IMR-90 (cell line): Measurements from ENCODE around the gene LIMS2. TPM values are rescaled to one million over a fixed set of nuclear protein-coding genes. Genes with fewer than 3 reads are reported as not detected.
A peak's percentile ranks its signal among the peaks of the same experiment; 100 is the strongest.

Experiments used
- ATAC-seq: fragments of 200-7000 bp; cut with Tn5 transposase; 2 replicates; pipeline ENCODE4 v1.9.1; 2020; ENCODE audit warnings: low read depth, mild to moderate bottlenecking, moderate library complexity
- Bru-seq: library from RNA; stranded (reverse); fragments of 400-500 nt; gene quantifications from one replicate; lab custom pipeline; 2021; lab: Mats Ljungman, UMichigan
- BruChase-seq, 2 experiments: library from RNA; stranded (reverse); fragments of 400-500 nt; gene quantifications; one replicate each; lab custom pipeline; 2021; lab: Mats Ljungman, UMichigan
- BruUV-seq: library from RNA; stranded (reverse); fragments of 400-500 nt; replicated peaks from 2 replicates; lab custom pipeline; 2021; lab: Mats Ljungman, UMichigan
- CTCF ChIA-PET: fragments of 300-600 bp; formaldehyde crosslinking; extraction: SDS; loops from one replicate; lab custom pipeline; 2021; ENCODE audit warnings: antibody characterized with exemption; lab: Yijun Ruan, JAX
- POLR2A ChIA-PET: fragments of 300-600 bp; sonication (Branson Sonifier 250); formaldehyde crosslinking; loops from one replicate; lab custom pipeline; 2022; ENCODE audit warnings: antibody characterized with exemption; ENCODE audit not compliant: unreplicated experiment; lab: Charles Lee
- DNase-seq: peaks from one replicate; pipeline ENCODE4 v3.0.0; 2013
- H2AFZ ChIP-seq: replicated peaks from 2 replicates; pipeline ENCODE3; 2013; ENCODE audit warnings: low read length, mild to moderate bottlenecking; ENCODE audit not compliant: poor library complexity
- H2AK5ac ChIP-seq: 2 replicates; pipeline ENCODE4 v1.6.1; 2013; ENCODE audit warnings: low read depth, low read length, inconsistent platforms
- H2AK9ac ChIP-seq: replicated peaks from 2 replicates; pipeline ENCODE3; 2013; ENCODE audit warnings: mild to moderate bottlenecking, low read depth, low read length, moderate library complexity; ENCODE audit not compliant: poor library complexity
- H2BK120ac ChIP-seq: 2 replicates; pipeline ENCODE4 v1.6.1; 2013; ENCODE audit warnings: low read depth, low read length, inconsistent platforms
- H2BK15ac ChIP-seq: 3 replicates; pipeline ENCODE4 v1.6.1; 2013; ENCODE audit warnings: low read depth, low read length, inconsistent platforms
- H2BK20ac ChIP-seq: 2 replicates; pipeline ENCODE4 v1.6.1; 2013; ENCODE audit warnings: low read depth, mild to moderate bottlenecking, inconsistent platforms, low read length, moderate library complexity
- H2BK5ac ChIP-seq: 2 replicates; pipeline ENCODE4 v1.6.1; 2013; ENCODE audit warnings: mild to moderate bottlenecking, low read depth, low read length, inconsistent platforms; ENCODE audit not compliant: poor library complexity, severe bottlenecking
- H3K14ac ChIP-seq: replicated peaks from 2 replicates; pipeline ENCODE4 v1.6.1; 2013; ENCODE audit warnings: low read depth, low read length, inconsistent platforms
- H3K18ac ChIP-seq: 2 replicates; pipeline ENCODE4 v1.6.1; 2013; ENCODE audit warnings: low read depth, low read length, control low read depth
- H3K23ac ChIP-seq: 2 replicates; pipeline ENCODE4 v1.6.1; 2013; ENCODE audit warnings: low read depth, low read length, inconsistent platforms
- H3K27ac ChIP-seq: 2 replicates; pipeline ENCODE4 v1.5.1; 2013; ENCODE audit warnings: mild to moderate bottlenecking, control low read depth, low read length; ENCODE audit not compliant: insufficient read depth
- H3K27me3 ChIP-seq: 2 replicates; pipeline ENCODE4 v1.6.1; 2013; ENCODE audit warnings: low read length; ENCODE audit not compliant: control insufficient read depth, insufficient read depth
- H3K36me3 ChIP-seq: 2 replicates; pipeline ENCODE4 v1.6.1; 2013; ENCODE audit warnings: low read length, mixed read lengths; ENCODE audit not compliant: control insufficient read depth, insufficient read depth
- H3K4ac ChIP-seq: 2 replicates; pipeline ENCODE4 v1.6.1; 2013; ENCODE audit warnings: low read depth, low read length, inconsistent platforms
- H3K4me1 ChIP-seq: 2 replicates; pipeline ENCODE4 v1.6.1; 2013; ENCODE audit warnings: low read length, mixed read lengths; ENCODE audit not compliant: control insufficient read depth, insufficient read depth
- H3K4me2 ChIP-seq: 2 replicates; pipeline ENCODE4 v1.6.1; 2013; ENCODE audit warnings: low read depth, mild to moderate bottlenecking, control low read depth, low read length, moderate library complexity
- H3K4me3 ChIP-seq: 2 replicates; pipeline ENCODE4 v1.5.1; 2013; ENCODE audit warnings: low read depth, mild to moderate bottlenecking, control low read depth, low read length, moderate library complexity; ENCODE audit not compliant: insufficient read depth
- H3K56ac ChIP-seq: 2 replicates; pipeline ENCODE4 v1.6.1; 2013; ENCODE audit warnings: low read length, inconsistent platforms; ENCODE audit not compliant: insufficient read depth; ENCODE audit errors: extremely low read depth
- H3K79me1 ChIP-seq, 2 experiments: 2 replicates each; pipeline ENCODE4 v1.6.1; 2013; ENCODE audit warnings: low read length in 2 of 2, inconsistent platforms in 1 of 2, low read depth in 1 of 2
- H3K9ac ChIP-seq: 2 replicates; pipeline ENCODE4 v1.6.1; 2013; ENCODE audit warnings: low read depth, low read length, control low read depth
- H3K9me1 ChIP-seq: 2 replicates; pipeline ENCODE4 v1.6.1; 2013; ENCODE audit warnings: low read length, inconsistent platforms; ENCODE audit not compliant: insufficient read depth
- H3K9me3 ChIP-seq: 2 replicates; pipeline ENCODE4 v1.6.1; 2013; ENCODE audit warnings: low read length; ENCODE audit not compliant: control insufficient read depth, insufficient read depth
- H4K20me1 ChIP-seq: 2 replicates; pipeline ENCODE4 v1.6.1; 2013; ENCODE audit warnings: low read length, inconsistent platforms; ENCODE audit not compliant: insufficient read depth
- H4K5ac ChIP-seq: 2 replicates; pipeline ENCODE4 v1.6.1; 2013; ENCODE audit warnings: mild to moderate bottlenecking, low read depth, low read length, control low read depth
- H4K8ac ChIP-seq, 2 experiments: 2 replicates each; pipeline ENCODE4 v1.6.1; 2013; ENCODE audit warnings: low read depth in 2 of 2, low read length in 2 of 2, control low read depth in 1 of 2, inconsistent platforms in 1 of 2
- H4K91ac ChIP-seq: 2 replicates; pipeline ENCODE4 v1.6.1; 2013; ENCODE audit warnings: low read depth, low read length, inconsistent platforms; ENCODE audit not compliant: insufficient read depth
- BHLHE40 ChIP-seq: fragments of 150-350 bp; IDR thresholded peaks from 2 replicates; pipeline ENCODE4 v1.6.1; 2016; ENCODE audit warnings: mild to moderate bottlenecking, low read depth, low read length
- CTCF ChIP-seq: conservative IDR thresholded peaks from 2 replicates; pipeline ENCODE4 v1.5.1; 2012; ENCODE audit warnings: mild to moderate bottlenecking, low read depth, low read length, improper control_type of control experiment
- MAZ ChIP-seq: IDR thresholded peaks from 2 replicates; pipeline ENCODE4 v1.6.1; 2012; ENCODE audit warnings: low read depth, mild to moderate bottlenecking, low read length, improper control_type of control experiment, moderate library complexity, borderline replicate concordance
- RAD21 ChIP-seq: IDR thresholded peaks from 2 replicates; pipeline ENCODE4 v1.6.1; 2012; ENCODE audit warnings: low read length, improper control_type of control experiment
- RFX5 ChIP-seq: IDR thresholded peaks from 2 replicates; pipeline ENCODE4 v1.8.0; 2012; ENCODE audit warnings: low read depth, mild to moderate bottlenecking, low read length, moderate library complexity
- SMC3 ChIP-seq: fragments of 150-350 bp; IDR thresholded peaks from 2 replicates; pipeline ENCODE4 v1.6.1; 2016; ENCODE audit warnings: low read depth, mild to moderate bottlenecking, antibody characterized with exemption, low read length, moderate library complexity
- WGBS, 2 experiments: methylation state at CpG; one replicate each; pipeline versions ENCODE4 v1.1.5 to v1.1.7; 2013; ENCODE audit warnings: missing lambda C conversion rate in 2 of 2; ENCODE audit not compliant: insufficient read length in 1 of 2; ENCODE audit errors: extremely low coverage in 2 of 2; 5-methylcytosine and 5-hydroxymethylcytosine counted together
- dilution Hi-C: fragments of 300-500 bp; cut with HindIII; formaldehyde crosslinking; loops from one replicate; pipeline ENCODE4 v1.14.3; 2018; ENCODE audit warnings: low sequenced_read_pairs; ENCODE audit not compliant: unreplicated experiment
- in situ Hi-C: fragments of 300-500 bp; cut with MboI; formaldehyde crosslinking; loops from 3 replicates; pipeline ENCODE4 v1.14.3; 2019; ENCODE audit warnings: low sequenced_read_pairs, inconsistent platforms, mixed read lengths
- intact Hi-C: fragments of 100-400 bp; cut with micrococcal nuclease; formaldehyde crosslinking; loops from 2 replicates; pipeline ENCODE4 v1.10.0; 2022
- long read RNA-seq: library from polyadenylated mRNA; unstranded; transcript quantifications from one replicate; pipeline ENCODE4 v2.0.0, GENCODE V29; 2021; ENCODE audit not compliant: unreplicated experiment
- polyA plus RNA-seq, 3 experiments: library from polyadenylated mRNA; depleted of rRNA; stranded (reverse); fragments of >200 nt; gene quantifications; 2 replicates each; pipeline ENCODE4 v1.2.3, GENCODE V29; 2012; ENCODE audit warnings: low replicate concordance in 1 of 3
- total RNA-seq: library from RNA; depleted of rRNA; stranded (reverse); fragments of >200 nt; gene quantifications from 2 replicates; pipeline ENCODE4 v1.2.3, GENCODE V29; 2012; rRNA removed

The LIMS2 gene
- total RNA-seq (1.1 and 1.3 TPM in 2 replicates), polyA plus RNA-seq (2012; rRNA removed) (17.8 and 18.8 TPM in 2 replicates), Bru-seq, nascent RNA (percentile 83 among the genes with signal in this experiment), BruChase-seq, experiment 1, labeled RNA remaining after a 6-hour chase (percentile 69 among the genes with signal in this experiment), BruChase-seq, experiment 2, labeled RNA remaining after a 2-hour chase (percentile 83 among the genes with signal in this experiment)
- polyA plus RNA-seq (2012; cell fraction: cytosol; rRNA removed), result 22.3 and 23.6 TPM in 2 replicates
- 69.0 and 120 TPM in 2 replicates for polyA plus RNA-seq (2012; cell fraction: nucleus; rRNA removed; ENCODE audit: low replicate concordance)
- long read RNA-seq, transcript LIMS2-202 (10 exons, 2,045 nt), result major isoform, 5 of 15 reads
- long read RNA-seq, partial matches to known transcripts, result 4 of 15 reads
- long read RNA-seq, other reads (novel, unspliced or antisense), result 5 of 15 reads

- intact Hi-C loops (loop anchor here (2.0 kb wide), 1 partner anchor 167 kb away; no protein-coding TSS in a partner anchor), in situ Hi-C loops (no loop called here), dilution Hi-C loops (no loop called here)
- Histone ChIP-seq H4K8ac (peak within 1 kb of the TSS; percentile 78 to 87; a peak in 3 of 4 replicates), H4K5ac (peak within 1 kb of the TSS; percentile 62), H2BK15ac (peak within 1 kb of the TSS; percentile 47; the same call in 1 of the 3 replicates), H3K56ac (peak within 1 kb of the TSS; percentile 79; the same call in 1 of the 2 replicates), H2BK5ac (peak within 1 kb of the TSS; percentile 35), H3K9me1 (peaks cover 22% of the 10 kb centered on the region), H3K14ac (peak within 1 kb of the TSS; percentile 66), H2BK120ac (peak within 1 kb of the TSS; percentile 88), H2AFZ (peak within 1 kb of the TSS; percentile 93), H3K23ac (peak within 1 kb of the TSS; percentile 83), H3K27me3 (peaks cover 19% of the 10 kb centered on the region), H2BK20ac (peak within 1 kb of the TSS; percentile 29), H3K18ac (peak within 1 kb of the TSS; percentile 54; the same call in 1 of the 2 replicates), H3K9ac (peak within 1 kb of the TSS; percentile 72), H2AK9ac (peak within 1 kb of the TSS; percentile 96), H3K36me3 (no peaks in the 10 kb centered on the region), H3K9me3 (no peaks in the 10 kb centered on the region), H3K27ac (peak within 1 kb of the TSS; percentile 71), H3K4me2 (peak within 1 kb of the TSS; percentile 79), H2AK5ac (peak within 1 kb of the TSS; percentile 63), H3K4me1 (peaks cover 7% of the 10 kb centered on the region; the same call in 1 of the 2 replicates), H3K79me1 (peaks cover 6 to 34% of the 10 kb centered on the region in 2 experiments; a peak in 3 of 4 replicates), H3K4ac (peak within 1 kb of the TSS; percentile 87), H3K4me3 (peak within 1 kb of the TSS; percentile 84), H4K91ac (peak within 1 kb of the TSS; percentile 63), H4K20me1 (peaks cover 31% of the 10 kb centered on the region)
- ChIA-PET CTCF (interaction anchor here (1.0 to 1.1 kb wide), 2 partner anchors 26 to 84 kb away, joined by 3 read pairs; no protein-coding TSS in a partner anchor), POLR2A (interaction anchor here (0.6 kb wide), 1 partner anchor 128 kb away, joined by 5 read pairs; no protein-coding TSS in a partner anchor)
- peak; percentile 33 for DNase-seq
- BruUV-seq, result no TSS peak
- peak; percentile 40 for TF ChIP-seq RAD21
- TF ChIP-seq MAZ, result peak; percentile 25; the same call in 1 of the 2 replicates
- peak; percentile 30; the same call in 1 of the 2 replicates for TF ChIP-seq CTCF
- TF ChIP-seq BHLHE40, result peak; percentile 16; the same call in 1 of the 2 replicates
- no peak for TF ChIP-seq RFX5
- no peak for TF ChIP-seq SMC3
- ATAC-seq, result peak; percentile 77
- WGBS, 2 experiments, result 2% methylated on average over 15 of the region's 56 CpGs; no CpG with 5 or more reads in 1 of the 2 experiments
These were observed at the start of gene LIMS2 for GRCh38 chr2:127675331-127676261. LIMS2 (minus strand) TSS chr2:127675530; CDS start chr2:127675024, 506 bp downstream.
